Measurements from ENCODE around the gene MYCBP. TPM values are rescaled to one million over a fixed set of nuclear protein-coding genes. Genes with fewer than 3 reads are reported as not detected.

The MYCBP gene
- total and polyA plus RNA-seq, 2 experiments from 2014 or later: 17.7 to 59.8 TPM

GRCh38 chr1:38899560-38899959, 26.4 kb upstream of the MYCBP start:
- no peaks in the 10 kb centered on the region for H3K9me3 ChIP-seq (ENCODE audit: low read depth)
- no peaks in the 10 kb centered on the region for H3K9me2 ChIP-seq (ENCODE audit: insufficient read depth)
- no peaks in the 10 kb centered on the region for H3K4me1 ChIP-seq (ENCODE audit: insufficient read depth)
- H2AFZ ChIP-seq: no peak overlapping the region
- H3K27me3 ChIP-seq (replicated peaks; ENCODE audit: insufficient read depth): no peaks in the 10 kb centered on the region
- H3K36me3 ChIP-seq (ENCODE audit: low read depth): no peaks in the 10 kb centered on the region
- WGBS, 2 experiments (ENCODE audit: low coverage in 1 of 2, low lambda C conversion rate in 2 of 2, missing lambda C conversion rate in 2 of 2): 78 to 81% methylated on average over 4 of the region's 4 CpGs
- TF ChIP-seq EZH2phosphoT487 (IDR thresholded peaks at IDR 0.05; ENCODE audit: insufficient read depth, low read depth) (no peak), EZH2 (IDR thresholded peaks at IDR 0.05; ENCODE audit: insufficient read depth, poor library complexity, severe bottlenecking) (no peak)
- DNase-seq: no peak
- no peaks in the 10 kb centered on the region for H3K79me2 ChIP-seq (ENCODE audit: insufficient read depth)
- H3K9ac ChIP-seq: no peak overlapping the region
- no peaks in the 10 kb centered on the region for H3F3A ChIP-seq (ENCODE audit: insufficient read depth)
- in situ Hi-C loops (cut with MboI): no loop called here
- H3K27ac ChIP-seq: no peak overlapping the region
- H4K20me1 ChIP-seq (ENCODE audit: insufficient read depth): no peaks in the 10 kb centered on the region
- H3K4me2 ChIP-seq (ENCODE audit: unreplicated experiment): no peak overlapping the region
- H3K4me3 ChIP-seq: no peak overlapping the region

- H3K9ac ChIP-seq: no peak overlapping the region
- H2AFZ ChIP-seq: no peak overlapping the region
- H3K4me3 ChIP-seq: no peak overlapping the region
- TF ChIP-seq EZH2phosphoT487 (IDR thresholded peaks at IDR 0.05; ENCODE audit: insufficient read depth, low read depth) (no peak), EZH2 (IDR thresholded peaks at IDR 0.05; ENCODE audit: insufficient read depth, poor library complexity, severe bottlenecking) (no peak)
- no peaks in the 10 kb centered on the region for H3K36me3 ChIP-seq (ENCODE audit: low read depth)
- no peaks in the 10 kb centered on the region for H3K79me2 ChIP-seq (ENCODE audit: insufficient read depth)
- no peaks in the 10 kb centered on the region for H3K4me1 ChIP-seq (ENCODE audit: insufficient read depth)
- H3K27ac ChIP-seq: no peak overlapping the region
- peak; percentile 44 for DNase-seq
- H3K9me3 ChIP-seq (ENCODE audit: low read depth): no peaks in the 10 kb centered on the region
- no peaks in the 10 kb centered on the region for H3K27me3 ChIP-seq (replicated peaks; ENCODE audit: insufficient read depth)
- no peaks in the 10 kb centered on the region for H3K9me2 ChIP-seq (ENCODE audit: insufficient read depth)
- H4K20me1 ChIP-seq (ENCODE audit: insufficient read depth): no peaks in the 10 kb centered on the region
- in situ Hi-C loops (cut with MboI): no loop called here
- no peak overlapping the region for H3K4me2 ChIP-seq (ENCODE audit: unreplicated experiment)
- no peaks in the 10 kb centered on the region for H3F3A ChIP-seq (ENCODE audit: insufficient read depth)
These were observed 25.6 kb upstream of the MYCBP start for GRCh38 chr1:38898653-38899230.

GRCh38 chr1:38896169-38896568, 23.0 kb upstream of the MYCBP start:
- Histone ChIP-seq H3F3A (ENCODE audit: insufficient read depth) (no peaks in the 10 kb centered on the region), H2AFZ (no peak overlapping the region), H3K79me2 (ENCODE audit: insufficient read depth) (no peaks in the 10 kb centered on the region), H3K9me3 (ENCODE audit: low read depth) (no peaks in the 10 kb centered on the region), H3K4me1 (ENCODE audit: insufficient read depth) (peaks cover 6% of the 10 kb centered on the region; the same call in 1 of the 2 replicates), H3K9me2 (ENCODE audit: insufficient read depth) (no peaks in the 10 kb centered on the region), H3K27ac (no peak overlapping the region), H4K20me1 (ENCODE audit: insufficient read depth) (no peaks in the 10 kb centered on the region), H3K9ac (no peak overlapping the region), H3K4me3 (no peak overlapping the region), H3K4me2 (ENCODE audit: unreplicated experiment) (no peak overlapping the region), H3K27me3 (replicated peaks; ENCODE audit: insufficient read depth) (no peaks in the 10 kb centered on the region), H3K36me3 (ENCODE audit: low read depth) (no peaks in the 10 kb centered on the region)
- WGBS, 2 experiments (ENCODE audit: low coverage in 1 of 2, low lambda C conversion rate in 2 of 2, missing lambda C conversion rate in 2 of 2): 95 to 100% methylated on average over 2 of the region's 2 CpGs
- in situ Hi-C loops (cut with MboI): no loop called here
- TF ChIP-seq EZH2 (IDR thresholded peaks at IDR 0.05; ENCODE audit: insufficient read depth, poor library complexity, severe bottlenecking): no peak
- no peak for TF ChIP-seq EZH2phosphoT487 (IDR thresholded peaks at IDR 0.05; ENCODE audit: insufficient read depth, low read depth)
- DNase-seq: no peak

DNA sequence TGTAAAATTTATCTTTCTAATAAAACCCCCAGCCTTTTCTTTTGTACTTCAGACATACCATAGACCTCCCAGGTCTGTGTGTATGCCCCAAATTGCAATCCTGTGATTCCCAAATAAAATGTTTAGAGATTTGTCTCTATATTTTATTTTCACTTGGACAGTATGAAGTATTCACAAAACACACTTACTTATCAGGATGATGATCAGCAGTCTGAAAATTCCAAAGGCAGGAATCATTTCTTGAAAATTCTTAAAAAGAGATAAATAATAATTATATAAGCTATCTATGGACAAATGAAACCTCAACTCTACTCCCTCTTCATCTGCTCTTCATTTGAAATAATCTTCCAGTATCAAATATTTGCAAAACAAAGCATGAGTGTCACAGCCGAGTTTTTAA, 19.8 kb upstream of the MYCBP start:
- no peak for DNase-seq
- H3K79me2 ChIP-seq (ENCODE audit: insufficient read depth): no peaks in the 10 kb centered on the region
- no peaks in the 10 kb centered on the region for H4K20me1 ChIP-seq (ENCODE audit: insufficient read depth)
- no peak overlapping the region for H3K9ac ChIP-seq
- no peak overlapping the region for H3K27ac ChIP-seq
- WGBS, 2 experiments (ENCODE audit: low coverage in 1 of 2, low lambda C conversion rate in 2 of 2, missing lambda C conversion rate in 2 of 2): 46% methylated on average over 1 of the region's 1 CpG
- peaks cover 6% of the 10 kb centered on the region; the same call in 1 of the 2 replicates for H3K4me1 ChIP-seq (ENCODE audit: insufficient read depth)
- no peaks in the 10 kb centered on the region for H3F3A ChIP-seq (ENCODE audit: insufficient read depth)
- no peaks in the 10 kb centered on the region for H3K9me2 ChIP-seq (ENCODE audit: insufficient read depth)
- no peaks in the 10 kb centered on the region for H3K9me3 ChIP-seq (ENCODE audit: low read depth)
- in situ Hi-C loops (cut with MboI): no loop called here
- no peak overlapping the region for H3K4me3 ChIP-seq
- no peaks in the 10 kb centered on the region for H3K36me3 ChIP-seq (ENCODE audit: low read depth)
- no peak for TF ChIP-seq EZH2phosphoT487 (IDR thresholded peaks at IDR 0.05; ENCODE audit: insufficient read depth, low read depth)
- no peaks in the 10 kb centered on the region for H3K27me3 ChIP-seq (replicated peaks; ENCODE audit: insufficient read depth)
- no peak overlapping the region for H3K4me2 ChIP-seq (ENCODE audit: unreplicated experiment)
- no peak overlapping the region for H2AFZ ChIP-seq

- no peak overlapping the region for H2AFZ ChIP-seq
- no peak overlapping the region for H3K4me3 ChIP-seq
- H3K36me3 ChIP-seq (ENCODE audit: low read depth): no peaks in the 10 kb centered on the region
- peaks cover 6% of the 10 kb centered on the region; the same call in 1 of the 2 replicates for H3K4me1 ChIP-seq (ENCODE audit: insufficient read depth)
- WGBS, 2 experiments (ENCODE audit: low coverage in 1 of 2, low lambda C conversion rate in 2 of 2, missing lambda C conversion rate in 2 of 2): 87 to 89% methylated on average over 1 of the region's 1 CpG
- no peak overlapping the region for H3K4me2 ChIP-seq (ENCODE audit: unreplicated experiment)
- TF ChIP-seq EZH2phosphoT487 (IDR thresholded peaks at IDR 0.05; ENCODE audit: insufficient read depth, low read depth): no peak
- no peak for TF ChIP-seq EZH2 (IDR thresholded peaks at IDR 0.05; ENCODE audit: insufficient read depth, poor library complexity, severe bottlenecking)
- peak; percentile 17 for DNase-seq
- H3K9ac ChIP-seq: no peak overlapping the region
- H3K27me3 ChIP-seq (replicated peaks; ENCODE audit: insufficient read depth): no peaks in the 10 kb centered on the region
- H3K79me2 ChIP-seq (ENCODE audit: insufficient read depth): no peaks in the 10 kb centered on the region
- H3K9me2 ChIP-seq (ENCODE audit: insufficient read depth): no peaks in the 10 kb centered on the region
- H3K9me3 ChIP-seq (ENCODE audit: low read depth): no peaks in the 10 kb centered on the region
- H3F3A ChIP-seq (ENCODE audit: insufficient read depth): no peaks in the 10 kb centered on the region
- no peaks in the 10 kb centered on the region for H4K20me1 ChIP-seq (ENCODE audit: insufficient read depth)
- H3K27ac ChIP-seq: no peak overlapping the region
- in situ Hi-C loops (cut with MboI): no loop called here
These were observed 18.6 kb upstream of the MYCBP start for GRCh38 chr1:38891753-38892152.
